ENCODE data around the gene TAMM41.
"Not testable (repeated sequence)": the region's sequence is repeated elsewhere in the genome, so short reads cannot be mapped to it uniquely, and the experiment has no call there.

The TAMM41 gene

GRCh38 chr3:11815111-11815510 lies 31.6 kb downstream of the TAMM41 start:
- no peak for DNase-seq (ENCODE audit: low spot score)

- no peak for DNase-seq (ENCODE audit: low spot score)
These were observed 32.0 kb downstream of the TAMM41 start for GRCh38 chr3:11814663-11815062.

- no peak for DNase-seq (ENCODE audit: low spot score)
These were observed 36.4 kb downstream of the TAMM41 start for GRCh38 chr3:11810276-11810675.

- no peak for DNase-seq (ENCODE audit: low spot score)
These were observed 38.5 kb downstream of the TAMM41 start for GRCh38 chr3:11808231-11808630.

GRCh38 chr3:11807686-11808085 lies 39.0 kb downstream of the TAMM41 start:
- no peak for DNase-seq (ENCODE audit: low spot score)

DNA sequence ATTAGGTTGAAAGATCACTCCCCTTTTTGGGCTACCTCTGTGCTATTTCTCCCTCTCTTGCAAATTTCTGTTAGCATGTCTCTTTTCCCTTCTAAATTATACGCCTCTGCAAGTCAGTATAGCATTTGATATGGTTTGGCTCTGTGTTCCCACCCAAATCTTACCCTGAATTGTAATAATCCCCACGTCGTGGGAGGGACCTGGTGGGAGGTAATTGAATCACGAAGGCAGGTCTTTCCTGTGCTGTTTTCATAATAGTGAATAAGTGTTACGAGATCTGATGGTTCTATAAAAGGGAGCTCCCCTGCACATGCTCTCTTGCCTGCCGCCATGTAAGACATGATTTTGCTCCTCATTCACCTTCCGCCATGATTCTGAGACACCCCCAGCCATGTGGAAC lies 41.0 kb downstream of the TAMM41 start:
- DNase-seq (ENCODE audit: low spot score), result no peak

- DNase-seq (ENCODE audit: low spot score), result peak; percentile 64
These were observed 42.5 kb downstream of the TAMM41 start for GRCh38 chr3:11803977-11804892.

DNA sequence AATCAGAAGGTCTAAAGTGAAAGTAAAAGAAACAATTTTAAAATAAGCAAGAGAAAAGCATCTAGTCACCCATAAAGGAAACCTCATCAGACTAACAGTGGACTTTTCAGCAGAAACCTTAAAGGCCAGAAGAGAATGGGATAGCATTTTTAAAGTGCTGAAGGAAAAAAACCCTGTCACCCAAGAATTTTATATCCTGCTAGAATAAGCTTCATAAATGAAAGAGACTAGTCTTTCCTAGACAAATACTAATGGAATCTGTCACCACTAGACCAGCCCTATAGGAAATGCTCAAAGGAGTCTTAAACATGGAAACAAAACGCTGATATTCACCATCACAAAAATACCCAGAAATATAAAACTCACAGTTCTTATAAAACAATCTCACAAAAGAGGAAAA lies 46.9 kb downstream of the TAMM41 start:
- DNase-seq (ENCODE audit: low spot score), result no peak

GRCh38 chr3:11794927-11795326 lies 51.8 kb downstream of the TAMM41 start:
- no peak for DNase-seq (ENCODE audit: low spot score)

GRCh38 chr3:11791339-11792200 lies 55.1 kb downstream of the TAMM41 start:
- DNase-seq (ENCODE audit: low spot score), result no peak

DNA sequence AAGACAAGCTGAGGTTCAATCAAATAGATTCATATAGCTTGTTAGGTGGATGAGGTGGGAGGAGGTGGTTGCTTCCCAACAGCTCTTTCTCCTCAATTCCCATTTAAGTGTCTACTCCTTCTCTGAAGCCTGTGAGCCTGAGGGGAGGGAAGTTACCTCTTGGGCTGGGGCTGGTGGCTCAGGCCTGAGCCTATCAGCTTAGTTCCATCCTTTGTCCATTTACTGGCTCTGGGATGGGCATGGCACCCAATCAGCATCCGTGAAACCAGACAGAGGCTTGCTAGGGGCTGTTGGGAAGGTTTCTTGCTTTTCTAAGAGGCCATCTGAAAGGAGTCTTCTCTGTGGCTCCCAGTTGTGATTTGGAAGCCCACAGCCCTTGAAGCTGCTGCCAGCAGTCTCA lies 57.3 kb downstream of the TAMM41 start:
- DNase-seq (ENCODE audit: low spot score), result no peak

DNA sequence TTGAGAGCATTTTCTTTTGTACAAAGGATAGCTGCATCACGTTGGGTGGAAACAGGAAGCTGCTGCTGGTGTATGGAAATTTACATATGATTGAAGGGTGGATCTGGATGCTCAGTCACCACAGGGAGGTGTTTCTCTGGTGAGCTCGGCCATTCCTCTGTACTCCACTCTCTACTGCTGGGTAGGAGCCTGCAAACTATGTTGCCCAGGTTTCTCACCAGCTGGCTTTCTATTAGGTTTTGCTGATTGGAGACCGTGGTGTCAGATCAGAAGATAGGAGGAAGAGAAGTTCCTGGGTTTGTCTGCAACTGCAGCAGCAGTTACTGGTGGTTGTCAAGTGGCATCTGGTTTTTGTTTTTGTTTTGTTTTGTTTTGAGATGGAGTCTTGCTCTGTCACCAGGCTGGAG lies 61.7 kb downstream of the TAMM41 start:
- DNase-seq (ENCODE audit: low spot score), result peak; percentile 29

- no peak for DNase-seq (ENCODE audit: low spot score)
These were observed 66.3 kb downstream of the TAMM41 start for GRCh38 chr3:11780341-11780740.

GRCh38 chr3:11779626-11780025 lies 67.1 kb downstream of the TAMM41 start:
- DNase-seq (ENCODE audit: low spot score), result no peak

DNA sequence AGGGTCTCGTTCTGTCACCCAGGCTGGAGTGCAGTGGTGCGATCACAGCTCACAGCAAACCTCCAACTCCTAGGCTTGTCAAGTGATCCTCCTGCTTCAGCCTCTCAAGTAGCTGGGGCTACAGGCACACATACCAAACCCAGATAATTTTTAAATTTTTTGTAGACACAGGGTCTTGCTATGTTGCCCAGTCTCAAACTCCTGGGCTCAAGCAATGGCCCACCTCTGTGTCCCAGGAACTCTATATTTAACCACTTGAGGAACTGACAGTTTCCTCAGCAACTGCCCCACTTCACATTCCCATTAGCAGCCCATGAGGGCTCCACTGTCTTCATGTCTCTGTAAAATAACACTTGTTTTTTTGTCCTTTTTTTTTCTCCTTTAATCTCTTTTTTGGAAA lies 68.4 kb downstream of the TAMM41 start:
- no peak for DNase-seq (ENCODE audit: low spot score)

GRCh38 chr3:11776346-11776745 lies 70.3 kb downstream of the TAMM41 start:
- DNase-seq (ENCODE audit: low spot score), result no peak

DNA sequence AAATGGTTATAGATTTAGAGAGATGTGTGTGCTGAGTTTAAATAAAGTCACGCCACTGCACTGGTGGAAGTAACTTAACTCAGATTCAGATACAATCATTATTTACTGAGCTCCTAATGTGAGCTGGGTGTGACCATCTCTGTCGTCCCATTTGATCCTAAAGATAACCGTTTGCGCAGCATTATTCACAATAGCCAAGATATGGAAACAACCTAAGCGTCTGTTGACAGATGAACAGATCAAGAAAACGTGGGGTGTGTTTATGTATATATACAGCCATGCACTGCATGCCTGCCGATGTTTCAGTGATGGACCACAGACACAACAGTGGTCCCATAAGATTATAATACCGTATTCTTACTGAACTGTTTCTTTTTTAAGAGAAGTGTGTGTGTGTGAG lies 71.2 kb downstream of the TAMM41 start:
- no peak for DNase-seq (ENCODE audit: low spot score)

- DNase-seq (ENCODE audit: low spot score), result no peak
These were observed 72.3 kb downstream of the TAMM41 start for GRCh38 chr3:11774296-11774877.

- not testable (repeated sequence) for DNase-seq (ENCODE audit: low spot score)
These were observed 74.8 kb downstream of the TAMM41 start for GRCh38 chr3:11771931-11772330.

GRCh38 chr3:11770477-11771391 lies 76.0 kb downstream of the TAMM41 start:
- peak; percentile 88 for DNase-seq (ENCODE audit: low spot score)

DNA sequence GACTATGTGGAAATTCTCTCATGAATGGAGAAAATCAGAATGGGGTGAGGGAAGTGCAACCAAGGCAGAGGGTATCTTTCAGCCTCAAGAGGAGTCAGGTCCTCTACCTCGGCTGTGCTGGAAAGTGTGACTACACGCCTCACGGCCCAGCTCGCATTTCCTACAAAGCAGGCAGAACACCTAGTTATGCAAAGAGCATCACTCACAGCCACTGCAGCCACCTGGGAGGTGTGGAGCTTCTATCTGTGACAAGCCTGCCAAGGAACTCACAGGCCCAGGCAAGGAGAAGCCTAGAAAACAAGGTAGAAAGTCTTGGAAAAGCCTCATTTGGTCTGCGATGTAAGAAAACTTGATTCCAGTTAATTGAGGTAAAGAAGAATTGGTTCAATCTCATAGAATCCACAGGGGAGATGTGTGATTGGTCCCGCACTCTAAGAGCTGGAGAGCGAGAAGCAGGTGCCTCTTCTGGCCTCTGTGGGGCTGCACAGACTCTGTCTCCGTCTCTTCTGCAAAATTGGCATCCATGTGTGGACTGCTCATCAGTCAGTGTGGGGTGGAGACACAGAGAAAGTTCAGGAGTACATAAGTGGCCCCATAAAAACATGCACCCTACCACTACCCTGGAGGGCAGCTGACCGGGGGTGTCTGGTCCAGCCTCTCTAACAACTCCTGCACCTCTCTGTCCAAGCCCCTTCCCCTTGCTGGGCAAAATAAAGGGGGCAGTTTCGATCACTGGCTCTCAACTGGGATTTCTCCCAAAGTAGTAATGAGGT lies 76.8 kb downstream of the TAMM41 start:
- no peak for DNase-seq (ENCODE audit: low spot score)
